NCI-H1436 treated with DMSO at 0.1 percent for 48 hours (cell line): ENCODE data around the gene INPP4B.
"Not testable (repeated sequence)": the region's sequence is repeated elsewhere in the genome, so short reads cannot be mapped to it uniquely, and the experiment has no call there.

Experiments
- DNase-seq: peaks from one replicate; lab custom pipeline; 2025; lab: John Stamatoyannopoulos, UW

The INPP4B gene

GRCh38 chr4:142081025-142081424 is 765.1 kb downstream of the INPP4B start:
- DNase-seq = no peak

DNA sequence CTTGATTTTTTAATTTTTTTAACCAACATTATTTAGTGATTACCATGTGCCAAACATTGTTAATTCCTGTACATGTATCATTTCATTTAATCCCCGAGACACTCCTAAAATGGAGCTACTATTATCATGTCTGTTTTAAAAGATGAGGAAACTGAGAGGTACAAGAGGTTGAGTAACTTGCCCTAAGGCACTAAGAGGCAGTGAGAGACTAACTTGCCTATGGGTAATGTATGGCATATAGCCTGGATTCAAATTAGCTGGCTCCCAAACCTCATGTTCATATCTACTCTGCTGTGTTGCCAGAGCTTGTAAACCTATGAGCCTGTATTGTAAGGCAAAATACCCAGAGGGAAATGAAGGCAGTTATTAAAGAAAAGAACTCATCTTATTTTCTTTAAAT is 766.1 kb downstream of the INPP4B start:
- DNase-seq = no peak

DNA sequence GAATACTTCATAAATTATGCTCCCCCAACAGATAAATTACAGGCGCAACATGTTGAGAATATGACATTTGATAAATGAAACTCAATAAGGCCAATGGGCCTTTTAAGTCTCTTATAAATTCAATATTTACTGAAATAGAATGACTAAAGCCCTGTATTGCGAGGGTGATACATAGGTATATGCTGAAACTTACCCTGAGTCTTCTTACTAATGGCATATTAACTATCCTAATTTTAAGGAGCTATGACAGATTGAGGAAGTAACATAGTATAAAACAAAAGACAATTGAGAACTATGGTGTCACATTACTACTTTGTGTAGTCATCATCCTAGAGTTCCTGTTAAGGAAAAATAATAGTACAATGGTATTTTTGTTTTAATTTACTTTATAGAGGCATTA is 769.1 kb downstream of the INPP4B start:
- DNase-seq = no peak

GRCh38 chr4:142068304-142068703 is 777.8 kb downstream of the INPP4B start:
- not testable (repeated sequence) for DNase-seq

- DNase-seq = not testable (repeated sequence)
Measured at GRCh38 chr4:142066562-142066961, 779.5 kb downstream of the INPP4B start.

GRCh38 chr4:142065086-142065647 is 780.9 kb downstream of the INPP4B start:
- no peak for DNase-seq

- no peak for DNase-seq
Measured at GRCh38 chr4:142064181-142064580, 781.9 kb downstream of the INPP4B start.

- DNase-seq = no peak
Measured at GRCh38 chr4:142045996-142046395, 800.1 kb downstream of the INPP4B start.

GRCh38 chr4:142044271-142044670 is 801.8 kb downstream of the INPP4B start:
- DNase-seq = no peak

DNA sequence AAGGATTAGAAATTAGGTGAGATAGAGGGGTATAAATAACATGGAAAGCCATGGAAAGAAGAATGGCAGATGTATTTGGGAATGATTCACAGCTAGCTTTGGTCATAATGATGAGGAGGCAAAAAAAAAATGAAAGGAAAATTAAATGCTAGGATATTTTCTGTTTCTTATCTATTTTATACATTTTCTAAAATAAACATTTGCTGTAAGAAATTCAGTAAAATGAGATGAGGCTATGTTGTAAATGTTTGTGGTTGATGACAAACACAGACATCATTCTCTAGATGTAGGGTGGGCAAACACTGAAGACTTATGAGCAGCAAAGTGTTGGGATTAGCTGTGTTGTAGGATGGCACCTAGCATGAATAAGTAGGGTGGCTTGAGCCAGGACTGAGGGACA is 802.6 kb downstream of the INPP4B start:
- DNase-seq = no peak

GRCh38 chr4:142041788-142042187 is 804.3 kb downstream of the INPP4B start:
- DNase-seq = no peak

GRCh38 chr4:142040043-142040442 is 806.1 kb downstream of the INPP4B start:
- no peak for DNase-seq

- no peak for DNase-seq
Measured at GRCh38 chr4:142036795-142037583, 809.1 kb downstream of the INPP4B start.

DNA sequence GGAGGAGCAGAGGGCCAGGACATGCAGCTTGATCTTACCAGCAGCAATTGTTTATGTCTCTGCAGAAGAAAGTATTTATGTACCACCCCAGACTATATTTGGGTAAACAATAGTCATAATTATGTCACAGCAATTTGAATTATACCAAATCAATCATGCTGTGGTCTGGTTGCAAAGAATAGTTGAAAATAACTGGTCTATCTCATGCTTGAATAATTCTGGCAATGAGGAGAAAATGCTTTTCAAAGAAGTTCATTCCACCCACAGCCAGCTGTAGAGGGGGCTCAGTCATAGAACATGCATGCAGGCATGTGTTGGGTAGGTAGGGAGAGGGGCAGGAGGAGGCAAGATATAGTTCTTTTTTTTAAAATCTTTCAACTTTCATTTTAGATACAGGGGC is 810.5 kb downstream of the INPP4B start:
- DNase-seq = no peak

DNA sequence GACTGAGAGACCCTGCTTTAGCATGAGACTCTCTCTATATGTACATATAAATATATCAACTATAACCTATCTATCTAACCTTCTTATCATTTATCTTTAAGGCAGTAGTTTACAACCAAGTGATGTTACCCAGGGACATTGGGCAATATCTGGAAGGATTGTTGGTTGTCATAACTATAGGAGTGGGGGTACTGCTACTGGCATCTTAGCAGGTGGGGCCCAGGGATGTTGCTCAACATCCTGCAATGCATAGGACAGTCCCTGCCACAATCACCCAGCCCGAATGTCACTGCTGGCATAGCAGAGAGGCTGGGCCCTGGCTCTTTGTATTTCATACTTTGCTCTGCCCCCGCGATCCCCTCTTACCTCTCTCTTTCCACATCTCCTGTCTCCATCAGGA is 812.0 kb downstream of the INPP4B start:
- DNase-seq = no peak

- DNase-seq = no peak
Measured at GRCh38 chr4:142030010-142030409, 816.1 kb downstream of the INPP4B start.

GRCh38 chr4:142021761-142022160 is 824.3 kb downstream of the INPP4B start:
- no peak for DNase-seq

GRCh38 chr4:142021181-142021580 is 824.9 kb downstream of the INPP4B start:
- no peak for DNase-seq

GRCh38 chr4:142016031-142016430 is 830.1 kb downstream of the INPP4B start:
- no peak for DNase-seq

DNA sequence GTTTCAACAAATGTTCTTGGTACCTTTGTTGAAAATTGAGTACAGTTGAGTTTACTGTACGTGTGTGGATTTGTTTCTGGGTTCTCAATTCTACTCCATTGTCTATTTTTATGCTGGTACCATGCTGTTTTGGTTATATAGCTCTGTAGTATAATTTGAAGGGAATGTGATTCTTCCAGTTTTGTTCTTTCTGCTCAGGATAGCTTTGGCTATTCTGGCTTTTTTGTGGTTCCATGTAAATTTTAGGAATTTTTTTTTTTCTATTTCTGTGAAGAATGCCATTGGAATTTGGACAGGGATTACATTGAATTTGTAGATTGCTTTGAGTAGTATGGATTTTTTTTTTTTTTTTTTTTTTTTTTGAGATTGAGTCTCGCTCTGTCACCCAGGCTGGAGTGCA is 836.4 kb downstream of the INPP4B start:
- no peak for DNase-seq

- DNase-seq = no peak
Measured at GRCh38 chr4:142005519-142005918, 840.6 kb downstream of the INPP4B start.

DNA sequence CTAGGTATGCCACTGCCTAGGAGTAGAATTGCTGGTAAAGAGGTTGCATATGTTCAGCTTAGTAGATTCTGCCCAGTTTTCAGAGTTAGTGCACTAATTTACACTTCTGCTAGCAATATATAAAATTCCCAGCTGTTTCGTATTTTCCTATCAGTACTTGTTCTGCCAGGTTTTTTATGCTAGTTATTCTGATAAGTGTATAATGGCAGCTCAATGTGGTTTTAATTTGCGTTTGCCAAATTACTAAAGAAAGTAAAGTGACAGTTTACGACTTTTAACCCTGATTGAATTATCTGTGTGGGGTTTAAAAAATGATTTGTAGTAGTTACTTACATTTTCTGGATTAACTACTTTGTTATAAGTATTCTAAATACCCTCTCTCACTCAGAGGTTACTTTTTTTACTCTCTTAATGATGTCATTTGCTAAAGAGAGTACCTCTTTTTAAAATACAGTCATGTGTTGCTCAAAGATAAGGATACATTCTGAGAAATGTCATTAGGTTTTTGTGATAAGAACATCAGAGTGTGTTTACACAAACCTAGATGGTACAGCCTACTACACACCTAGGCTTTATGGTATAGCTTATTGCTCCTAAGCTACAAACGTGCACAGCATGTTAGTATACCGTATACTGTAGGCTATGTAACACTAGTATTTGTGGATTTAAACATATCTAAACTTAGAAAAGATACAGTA is 846.5 kb downstream of the INPP4B start:
- DNase-seq = no peak

DNA sequence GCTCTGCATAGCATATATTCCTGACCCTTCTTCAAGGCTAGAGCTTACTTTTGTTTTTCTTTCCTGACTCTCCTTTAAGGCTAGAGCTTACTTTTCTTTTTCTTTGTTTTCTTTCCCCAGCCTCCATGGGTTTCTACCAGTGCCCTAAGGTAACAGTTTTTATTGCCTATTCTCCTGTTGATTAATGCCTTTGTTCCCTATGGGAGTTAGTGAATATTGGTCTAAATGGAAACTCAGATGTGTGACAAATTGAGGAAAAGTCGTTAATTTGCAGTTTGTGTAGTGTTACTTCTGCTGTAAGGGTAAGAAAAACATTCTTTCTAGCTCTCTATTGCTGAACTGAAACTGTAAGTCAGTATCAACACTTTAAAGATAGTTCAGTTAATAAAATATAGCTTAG is 851.0 kb downstream of the INPP4B start:
- DNase-seq = no peak
